SK-N-SH treated with all-trans-retinoic acid at 6 μM for 48 hours (cell line): Measurements from ENCODE around the gene SLC3A2.
A peak's percentile ranks its signal among the peaks of the same experiment; 100 is the strongest.

ENCODE experiments used
- ATAC-seq: fragments of 200-7000 bp; cut with Tn5 transposase; 3 replicates; pipeline ENCODE4 v1.9.1; 2020; ENCODE audit warnings: mild to moderate bottlenecking, moderate library complexity
- ARNTL ChIP-seq: fragments of 450-650 bp; formaldehyde crosslinking; IDR thresholded peaks from 2 replicates; pipeline ENCODE4 v1.5.0; 2020; ENCODE audit warnings: low read depth, mild to moderate bottlenecking, moderate library complexity, borderline replicate concordance
- BACH2 ChIP-seq: fragments of 250-450 bp; sonication (Bioruptor Pico); IDR thresholded peaks from 2 replicates; pipeline ENCODE4 v1.9.0; 2021; ENCODE audit warnings: mild to moderate bottlenecking, borderline replicate concordance
- CREB5 ChIP-seq: fragments of 250-450 bp; sonication (Bioruptor Pico); IDR thresholded peaks from 2 replicates; pipeline ENCODE4 v1.5.1; 2020; ENCODE audit warnings: low read depth, mild to moderate bottlenecking, moderate library complexity
- CSDC2 ChIP-seq: fragments of 250-450 bp; sonication (Bioruptor Pico); IDR thresholded peaks from 2 replicates; pipeline ENCODE4 v1.5.0; 2020; ENCODE audit warnings: mild to moderate bottlenecking, moderate library complexity
- ESRRG ChIP-seq: fragments of 250-450 bp; sonication (Bioruptor Pico); IDR thresholded peaks from 2 replicates; pipeline ENCODE4 v1.6.1; 2021; ENCODE audit warnings: mild to moderate bottlenecking
- GLIS3 ChIP-seq: fragments of 250-450 bp; sonication (Bioruptor Pico); IDR thresholded peaks from 2 replicates; pipeline ENCODE4 v1.5.0; 2020; ENCODE audit warnings: mild to moderate bottlenecking, moderate library complexity
- ISL1 ChIP-seq: fragments of 250-450 bp; sonication (Bioruptor Pico); IDR thresholded peaks from 2 replicates; pipeline ENCODE4 v2.1.2; 2022; ENCODE audit warnings: mild to moderate bottlenecking, moderate library complexity
- OSR1 ChIP-seq: fragments of 250-450 bp; sonication (Bioruptor Pico); IDR thresholded peaks from 2 replicates; pipeline ENCODE4 v1.8.0; 2022; ENCODE audit warnings: moderate library complexity, mild to moderate bottlenecking, inconsistent platforms
- POU6F1 ChIP-seq: fragments of 250-450 bp; sonication (Bioruptor Pico); IDR thresholded peaks from 2 replicates; pipeline ENCODE4 v1.8.0; 2021; ENCODE audit warnings: low read depth, mild to moderate bottlenecking, moderate library complexity, borderline replicate concordance
- PPARA ChIP-seq: fragments of 250-450 bp; sonication (Bioruptor Pico); IDR thresholded peaks from 2 replicates; pipeline ENCODE4 v1.5.0; 2020; ENCODE audit warnings: mild to moderate bottlenecking, borderline replicate concordance
- RARB ChIP-seq: fragments of 250-450 bp; sonication (Bioruptor Pico); IDR thresholded peaks from 2 replicates; pipeline ENCODE4 v1.8.0; 2021; ENCODE audit warnings: mild to moderate bottlenecking, moderate library complexity
- SNAI2 ChIP-seq: fragments of 250-450 bp; sonication (Bioruptor Pico); IDR thresholded peaks from 2 replicates; pipeline ENCODE4 v1.5.0; 2020; ENCODE audit warnings: mild to moderate bottlenecking, moderate library complexity
- TOX ChIP-seq: fragments of 250-450 bp; sonication (Bioruptor Pico); IDR thresholded peaks from 2 replicates; pipeline ENCODE4 v1.8.0; 2021; ENCODE audit warnings: mild to moderate bottlenecking, moderate library complexity, borderline replicate concordance
- ZC3H10 ChIP-seq: fragments of 250-450 bp; sonication (Bioruptor Pico); IDR thresholded peaks from 2 replicates; pipeline ENCODE4 v1.5.1; 2021; ENCODE audit warnings: mild to moderate bottlenecking, moderate library complexity
- ZFP3 ChIP-seq: fragments of 250-450 bp; sonication (Bioruptor Pico); IDR thresholded peaks from 2 replicates; pipeline ENCODE4 v1.5.0; 2020; ENCODE audit warnings: mild to moderate bottlenecking, moderate library complexity
- ZFP30 ChIP-seq: fragments of 450-650 bp; formaldehyde crosslinking; IDR thresholded peaks from 2 replicates; pipeline ENCODE4 v1.5.0; 2022; ENCODE audit warnings: mild to moderate bottlenecking, moderate library complexity
- ZNF565 ChIP-seq: fragments of 450-650 bp; formaldehyde crosslinking; conservative IDR thresholded peaks from 2 replicates; pipeline ENCODE4 v1.5.0; 2020; ENCODE audit warnings: low read depth, mild to moderate bottlenecking, moderate library complexity
- ZNF70 ChIP-seq: fragments of 450-650 bp; formaldehyde crosslinking; IDR thresholded peaks from 2 replicates; pipeline ENCODE4 v1.5.0; 2020; ENCODE audit warnings: mild to moderate bottlenecking, moderate library complexity
- ZNF8 ChIP-seq: fragments of 450-650 bp; formaldehyde crosslinking; IDR thresholded peaks from 2 replicates; pipeline ENCODE4 v1.5.0; 2020; ENCODE audit warnings: mild to moderate bottlenecking, moderate library complexity
- TF ChIP-seq, protein P1 (sequence below): fragments of 250-450 bp; sonication (Bioruptor Pico); IDR thresholded peaks from 2 replicates; pipeline ENCODE4 v1.5.0; 2020; ENCODE audit warnings: mild to moderate bottlenecking, moderate library complexity
- TF ChIP-seq, protein P2 (sequence below): fragments of 250-450 bp; sonication (Bioruptor Pico); IDR thresholded peaks from 2 replicates; pipeline ENCODE4 v1.8.0; 2020; ENCODE audit warnings: mild to moderate bottlenecking, moderate library complexity, borderline replicate concordance

Gene SLC3A2

GRCh38 chr11:62854013-62854824, 26.5 kb upstream of the SLC3A2 start:
- no peak for ATAC-seq
- TF ChIP-seq CREB5 (CRISPR knock-in tag) (no peak), ZNF565 (CRISPR knock-in tag) (no peak), ZC3H10 (no peak), BACH2 (CRISPR knock-in tag) (no peak), TOX (CRISPR knock-in tag) (no peak), ISL1 (no peak), POU6F1 (CRISPR knock-in tag) (no peak), GLIS3 (no peak), RARB (no peak), ARNTL (no peak), CSDC2 (CRISPR knock-in tag) (no peak), ZNF70 (no peak)
- TF ChIP-seq, protein P1, sequence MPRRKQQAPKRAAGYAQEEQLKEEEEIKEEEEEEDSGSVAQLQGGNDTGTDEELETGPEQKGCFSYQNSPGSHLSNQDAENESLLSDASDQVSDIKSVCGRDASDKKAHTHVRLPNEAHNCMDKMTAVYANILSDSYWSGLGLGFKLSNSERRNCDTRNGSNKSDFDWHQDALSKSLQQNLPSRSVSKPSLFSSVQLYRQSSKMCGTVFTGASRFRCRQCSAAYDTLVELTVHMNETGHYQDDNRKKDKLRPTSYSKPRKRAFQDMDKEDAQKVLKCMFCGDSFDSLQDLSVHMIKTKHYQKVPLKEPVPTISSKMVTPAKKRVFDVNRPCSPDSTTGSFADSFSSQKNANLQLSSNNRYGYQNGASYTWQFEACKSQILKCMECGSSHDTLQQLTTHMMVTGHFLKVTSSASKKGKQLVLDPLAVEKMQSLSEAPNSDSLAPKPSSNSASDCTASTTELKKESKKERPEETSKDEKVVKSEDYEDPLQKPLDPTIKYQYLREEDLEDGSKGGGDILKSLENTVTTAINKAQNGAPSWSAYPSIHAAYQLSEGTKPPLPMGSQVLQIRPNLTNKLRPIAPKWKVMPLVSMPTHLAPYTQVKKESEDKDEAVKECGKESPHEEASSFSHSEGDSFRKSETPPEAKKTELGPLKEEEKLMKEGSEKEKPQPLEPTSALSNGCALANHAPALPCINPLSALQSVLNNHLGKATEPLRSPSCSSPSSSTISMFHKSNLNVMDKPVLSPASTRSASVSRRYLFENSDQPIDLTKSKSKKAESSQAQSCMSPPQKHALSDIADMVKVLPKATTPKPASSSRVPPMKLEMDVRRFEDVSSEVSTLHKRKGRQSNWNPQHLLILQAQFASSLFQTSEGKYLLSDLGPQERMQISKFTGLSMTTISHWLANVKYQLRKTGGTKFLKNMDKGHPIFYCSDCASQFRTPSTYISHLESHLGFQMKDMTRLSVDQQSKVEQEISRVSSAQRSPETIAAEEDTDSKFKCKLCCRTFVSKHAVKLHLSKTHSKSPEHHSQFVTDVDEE: no peak
- TF ChIP-seq, protein P2, sequence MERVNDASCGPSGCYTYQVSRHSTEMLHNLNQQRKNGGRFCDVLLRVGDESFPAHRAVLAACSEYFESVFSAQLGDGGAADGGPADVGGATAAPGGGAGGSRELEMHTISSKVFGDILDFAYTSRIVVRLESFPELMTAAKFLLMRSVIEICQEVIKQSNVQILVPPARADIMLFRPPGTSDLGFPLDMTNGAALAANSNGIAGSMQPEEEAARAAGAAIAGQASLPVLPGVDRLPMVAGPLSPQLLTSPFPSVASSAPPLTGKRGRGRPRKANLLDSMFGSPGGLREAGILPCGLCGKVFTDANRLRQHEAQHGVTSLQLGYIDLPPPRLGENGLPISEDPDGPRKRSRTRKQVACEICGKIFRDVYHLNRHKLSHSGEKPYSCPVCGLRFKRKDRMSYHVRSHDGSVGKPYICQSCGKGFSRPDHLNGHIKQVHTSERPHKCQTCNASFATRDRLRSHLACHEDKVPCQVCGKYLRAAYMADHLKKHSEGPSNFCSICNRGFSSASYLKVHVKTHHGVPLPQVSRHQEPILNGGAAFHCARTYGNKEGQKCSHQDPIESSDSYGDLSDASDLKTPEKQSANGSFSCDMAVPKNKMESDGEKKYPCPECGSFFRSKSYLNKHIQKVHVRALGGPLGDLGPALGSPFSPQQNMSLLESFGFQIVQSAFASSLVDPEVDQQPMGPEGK (CRISPR knock-in tag): no peak

GRCh38 chr11:62854825-62855570, 25.7 kb upstream of the SLC3A2 start:
- peak; percentile 1; the same call in 1 of the 3 replicates for ATAC-seq

More at GRCh38 chr11:62854825-62855570, 25.7 kb upstream of the SLC3A2 start:
- TF ChIP-seq ZFP3 (CRISPR knock-in tag) (no peak), OSR1 (CRISPR knock-in tag) (no peak), RARB (no peak), ARNTL (no peak), POU6F1 (CRISPR knock-in tag) (no peak), SNAI2 (CRISPR knock-in tag) (no peak), ZC3H10 (no peak), ZNF565 (CRISPR knock-in tag) (no peak), GLIS3 (no peak), ZNF70 (no peak), ISL1 (no peak), CSDC2 (CRISPR knock-in tag) (no peak), PPARA (CRISPR knock-in tag) (no peak), ZFP30 (no peak), ZNF8 (CRISPR knock-in tag) (no peak), ESRRG (no peak), TOX (CRISPR knock-in tag) (no peak)
- TF ChIP-seq, protein P1: no peak
- TF ChIP-seq, protein P2 (CRISPR knock-in tag): no peak
